NCI-H69 (cell line): ENCODE measurements around the gene TBC1D22A.
"Not testable (repeated sequence)": the region's sequence is repeated elsewhere in the genome, so short reads cannot be mapped to it uniquely, and the experiment has no call there.

ENCODE experiments used
- DNase-seq: peaks from one replicate; lab custom pipeline; 2025; lab: John Stamatoyannopoulos, UW

Gene TBC1D22A

GRCh38 chr22:47105085-47105484, 342.6 kb downstream of the TBC1D22A start:
- no peak for DNase-seq

- DNase-seq = no peak
Measured at GRCh38 chr22:47106806-47107205, 344.4 kb downstream of the TBC1D22A start.

GRCh38 chr22:47107431-47107830, 345.0 kb downstream of the TBC1D22A start:
- DNase-seq = no peak

GRCh38 chr22:47110817-47111443, 348.5 kb downstream of the TBC1D22A start:
- no peak for DNase-seq

DNA sequence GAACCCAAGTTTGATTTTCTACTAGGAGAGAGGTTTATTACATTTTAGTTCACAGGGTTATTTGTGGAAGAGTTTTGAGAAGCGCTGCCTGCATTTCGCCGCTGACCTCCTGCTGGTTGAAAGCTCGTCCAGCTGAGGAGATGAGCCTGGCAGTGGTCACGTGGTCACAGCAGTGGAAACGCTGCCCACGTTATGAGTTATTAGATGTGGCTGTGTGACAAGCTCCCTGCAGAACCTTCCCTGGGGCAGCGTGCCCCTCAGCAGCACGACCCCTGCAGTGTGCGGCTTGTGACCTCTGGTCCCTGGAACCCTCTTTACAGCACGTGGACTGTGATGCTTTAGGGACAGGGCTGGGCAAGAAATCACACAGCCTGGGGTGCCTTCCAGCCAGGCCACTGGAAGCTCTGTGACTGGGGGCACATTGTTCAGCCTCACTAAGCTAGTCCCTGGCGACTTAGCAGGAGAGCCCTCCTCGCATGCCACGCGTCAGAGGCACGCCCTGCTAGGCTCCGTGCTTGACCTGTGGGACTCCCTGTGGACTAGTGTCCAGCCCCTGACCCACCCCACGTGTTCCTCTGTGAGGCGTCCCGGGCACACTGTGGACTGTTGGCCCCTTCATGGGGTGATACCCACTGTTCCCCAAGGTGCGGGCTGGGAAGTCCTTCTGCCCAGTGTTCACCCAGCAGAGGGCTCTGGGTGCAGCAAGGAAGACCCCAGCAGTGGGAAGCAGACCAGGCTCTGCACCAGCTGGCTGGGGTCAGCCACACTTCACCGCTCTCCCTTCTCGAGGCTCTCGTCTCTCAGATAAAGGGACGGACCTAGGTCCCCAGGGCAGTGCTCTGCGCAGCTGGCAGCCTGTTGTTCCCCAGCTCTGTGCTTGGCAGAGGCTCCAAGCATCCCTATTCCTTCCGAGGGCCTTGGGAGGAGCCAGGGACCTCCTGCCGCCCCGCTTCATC, 349.5 kb downstream of the TBC1D22A start:
- DNase-seq = no peak

- no peak for DNase-seq
Measured at GRCh38 chr22:47112582-47112965, 350.1 kb downstream of the TBC1D22A start.

- no peak for DNase-seq
Measured at GRCh38 chr22:47112994-47113852, 350.8 kb downstream of the TBC1D22A start.

DNA sequence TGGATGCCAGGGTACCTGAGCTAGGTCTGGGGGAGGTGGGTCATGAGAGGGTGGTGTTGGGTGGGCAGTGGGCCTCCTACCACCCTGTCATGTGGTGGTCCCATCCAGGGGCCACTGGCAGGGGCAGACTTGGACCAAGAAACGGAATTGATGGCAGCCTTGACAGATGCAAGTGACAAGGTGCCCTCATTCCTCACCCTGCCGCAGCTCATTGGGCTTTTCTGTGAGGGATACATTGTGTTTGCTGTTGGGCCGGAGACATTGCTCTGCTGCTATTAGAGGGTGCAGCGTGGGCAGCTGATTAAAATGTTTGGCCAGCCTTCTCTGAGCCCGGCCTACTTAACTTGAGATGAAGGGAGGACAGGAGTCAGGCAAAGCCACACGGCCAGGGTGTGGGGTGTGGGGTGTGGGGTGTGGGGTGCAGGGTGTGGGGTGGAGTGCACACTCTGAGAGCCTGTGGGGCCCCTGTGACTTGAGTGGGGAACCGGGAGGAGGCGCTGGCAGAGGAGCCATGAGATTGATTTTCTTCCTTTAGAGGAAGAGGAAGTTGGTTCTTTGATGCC, 351.5 kb downstream of the TBC1D22A start:
- DNase-seq = no peak

DNA sequence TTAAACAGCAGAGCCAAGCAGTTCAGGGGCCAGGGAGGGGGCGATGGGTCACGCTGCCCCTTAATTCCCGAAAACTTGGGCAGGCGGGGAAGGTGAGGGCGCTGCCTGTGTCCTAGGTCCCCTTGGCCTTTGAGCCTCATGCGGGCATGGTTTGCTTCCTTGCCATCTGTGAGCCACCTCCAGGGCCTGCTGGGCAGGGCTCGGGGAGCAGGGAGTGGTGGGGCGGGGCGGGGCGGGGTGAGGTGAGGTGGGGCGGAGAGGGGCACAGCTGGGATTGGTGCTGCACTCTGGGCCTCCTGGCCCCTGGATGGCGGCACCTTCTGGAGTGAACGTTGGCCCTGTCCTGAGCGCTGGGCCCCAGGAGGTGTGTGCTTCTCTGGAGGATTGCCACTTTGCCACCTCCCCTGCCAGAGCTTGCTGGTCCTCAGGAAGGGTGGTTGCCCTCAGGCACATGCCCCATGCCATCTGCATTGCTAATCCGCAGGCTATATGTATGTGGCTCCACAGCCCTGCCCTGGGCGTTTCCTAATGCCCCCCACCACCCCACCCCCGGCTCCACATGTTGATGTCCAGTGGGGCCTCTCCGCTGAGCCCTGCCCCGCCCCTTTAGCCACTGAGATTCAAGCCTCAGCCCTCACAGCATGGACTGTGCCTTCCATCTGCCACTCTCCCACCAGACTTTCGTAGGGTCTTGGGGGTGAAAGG, 352.5 kb downstream of the TBC1D22A start:
- DNase-seq = no peak

DNA sequence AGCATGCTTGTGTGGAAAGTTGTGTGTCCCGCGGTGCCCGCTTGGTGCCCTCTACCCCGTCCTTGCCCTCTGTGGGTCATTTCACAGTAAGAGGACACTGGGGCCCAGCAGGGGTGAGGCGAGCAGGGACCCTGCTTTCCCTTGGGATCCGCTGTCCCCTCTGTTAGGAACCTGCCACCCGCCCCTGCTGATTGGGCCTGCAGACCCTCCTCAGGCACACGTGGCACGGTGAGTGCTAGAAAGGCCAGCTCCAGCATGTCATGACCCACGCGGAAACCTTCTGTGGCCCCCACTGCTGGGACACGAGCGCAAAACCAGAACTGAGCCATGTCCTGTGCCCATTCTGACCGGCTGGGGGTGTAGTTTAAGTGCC, 353.1 kb downstream of the TBC1D22A start:
- no peak for DNase-seq

DNA sequence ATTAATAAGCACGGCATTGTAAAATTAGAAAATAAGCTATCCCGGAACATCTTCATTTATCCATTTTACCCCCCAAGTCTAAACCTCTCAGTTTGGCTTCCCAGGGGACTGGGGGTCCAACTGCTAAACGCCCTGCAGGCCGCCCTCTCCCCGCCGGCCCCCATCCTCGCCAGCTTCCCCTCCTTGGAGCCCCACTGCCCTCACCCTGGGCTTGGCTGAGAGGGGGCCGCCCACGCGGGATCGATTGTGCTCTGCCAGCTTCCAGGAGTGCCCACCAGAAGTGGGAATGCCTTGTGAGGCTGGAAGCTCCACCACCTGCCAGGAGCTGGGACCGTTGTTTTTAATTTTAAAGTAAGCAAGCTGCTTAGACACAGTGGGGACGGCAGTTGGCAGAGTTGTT, 353.5 kb downstream of the TBC1D22A start:
- no peak for DNase-seq

DNA sequence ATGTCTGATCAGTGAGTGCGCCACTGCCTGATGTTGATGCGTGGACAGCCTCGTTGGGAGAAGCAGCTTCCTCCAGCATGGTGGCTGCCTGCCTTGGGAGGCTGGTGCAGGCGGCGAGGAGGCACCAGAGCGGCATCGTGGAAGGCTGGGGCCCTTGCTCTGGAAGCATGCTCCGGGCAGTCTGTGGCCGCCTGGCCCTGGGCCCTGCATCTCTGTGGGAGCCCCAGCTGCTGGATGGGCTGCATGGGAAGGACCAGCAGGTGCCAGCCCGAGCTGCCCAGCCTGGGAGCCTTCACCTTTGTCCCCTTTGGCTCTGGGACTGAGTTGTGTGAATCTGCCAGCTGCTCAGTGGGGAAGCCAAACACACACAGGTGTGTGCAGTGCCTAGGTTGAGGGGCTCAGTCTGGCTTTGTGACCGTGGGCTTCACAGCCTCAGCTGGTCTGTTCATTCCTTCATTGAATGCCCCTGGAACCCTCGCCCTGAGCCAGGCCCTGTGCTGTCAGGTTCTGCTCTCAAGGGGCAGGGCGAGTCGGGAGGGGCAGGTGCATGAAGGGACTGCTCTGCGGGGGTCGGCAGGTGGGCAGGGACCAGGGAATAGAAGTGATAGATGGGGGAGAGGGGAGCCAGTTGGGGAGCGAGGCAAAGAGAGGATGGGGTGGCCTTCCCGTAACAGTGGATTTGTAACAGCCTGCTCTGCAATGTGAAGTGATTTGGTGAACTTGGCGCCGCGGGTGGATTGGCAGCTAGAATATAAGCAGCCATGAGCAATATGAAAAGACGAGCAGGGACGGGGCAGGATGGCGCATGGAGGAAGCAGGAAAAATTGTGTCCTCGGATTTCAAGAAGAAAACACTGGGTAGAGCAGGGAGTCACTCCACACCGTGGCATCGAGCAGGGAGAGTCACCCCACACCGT, 354.2 kb downstream of the TBC1D22A start:
- DNase-seq = no peak

GRCh38 chr22:47117442-47117841, 355.0 kb downstream of the TBC1D22A start:
- DNase-seq = not testable (repeated sequence)

DNA sequence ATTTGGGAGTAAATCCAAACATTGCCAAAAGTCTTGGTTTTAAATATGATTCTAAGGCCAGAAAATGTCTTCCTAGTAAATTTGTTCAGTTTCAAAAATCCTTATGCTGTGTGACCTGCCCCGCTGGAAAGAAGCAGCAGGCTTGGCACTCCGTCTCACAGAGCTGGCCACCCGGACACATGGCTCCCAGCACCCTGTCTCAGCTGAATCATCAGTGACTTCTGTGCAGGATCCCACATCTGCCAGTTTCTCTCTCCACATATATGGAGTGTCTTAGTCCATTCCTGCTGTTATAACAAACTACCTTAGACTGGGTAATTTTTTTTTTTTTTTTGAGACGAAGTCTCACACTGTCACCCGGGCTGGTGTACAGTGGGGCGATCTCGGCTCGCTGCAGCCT, 356.7 kb downstream of the TBC1D22A start:
- no peak for DNase-seq

DNA sequence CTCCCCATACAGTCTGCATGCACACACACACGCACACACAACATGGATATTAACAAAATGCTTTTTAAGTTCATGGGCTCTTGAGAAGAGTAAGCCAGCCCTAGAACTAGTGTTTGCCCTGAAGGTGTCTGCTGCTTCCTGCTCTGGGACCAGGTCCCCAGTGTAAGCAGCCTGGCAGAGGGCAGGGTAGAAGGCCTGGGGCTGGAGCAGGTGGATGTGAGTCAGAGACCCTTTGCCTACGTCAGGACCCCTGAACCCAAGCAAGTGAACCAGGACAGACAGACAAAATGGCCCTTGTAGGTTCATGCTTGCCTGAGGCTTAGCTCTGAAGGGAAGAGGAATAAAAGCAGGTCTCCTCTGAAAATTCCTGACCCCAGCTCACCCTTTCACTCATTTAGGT, 357.9 kb downstream of the TBC1D22A start:
- DNase-seq = no peak

DNA sequence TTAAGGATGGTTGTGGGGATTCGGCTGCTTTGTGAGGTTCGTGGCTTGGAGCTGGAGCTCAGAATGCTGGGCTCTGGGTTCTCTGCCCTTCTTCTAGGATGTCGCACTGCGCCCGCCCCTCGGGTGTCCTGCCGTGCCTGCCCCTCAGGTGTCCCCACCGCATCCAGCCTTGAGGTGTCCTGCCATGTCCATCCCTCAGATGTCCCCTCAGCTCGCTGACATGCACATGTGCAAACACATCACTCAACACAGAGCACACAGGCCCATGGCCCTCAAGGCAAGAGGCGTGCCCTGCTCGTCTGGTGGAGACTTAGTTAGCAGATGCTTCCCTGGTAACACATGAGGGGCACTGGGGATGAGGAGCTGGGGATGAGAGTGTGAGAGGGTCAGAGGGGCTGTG, 359.3 kb downstream of the TBC1D22A start:
- no peak for DNase-seq

DNA sequence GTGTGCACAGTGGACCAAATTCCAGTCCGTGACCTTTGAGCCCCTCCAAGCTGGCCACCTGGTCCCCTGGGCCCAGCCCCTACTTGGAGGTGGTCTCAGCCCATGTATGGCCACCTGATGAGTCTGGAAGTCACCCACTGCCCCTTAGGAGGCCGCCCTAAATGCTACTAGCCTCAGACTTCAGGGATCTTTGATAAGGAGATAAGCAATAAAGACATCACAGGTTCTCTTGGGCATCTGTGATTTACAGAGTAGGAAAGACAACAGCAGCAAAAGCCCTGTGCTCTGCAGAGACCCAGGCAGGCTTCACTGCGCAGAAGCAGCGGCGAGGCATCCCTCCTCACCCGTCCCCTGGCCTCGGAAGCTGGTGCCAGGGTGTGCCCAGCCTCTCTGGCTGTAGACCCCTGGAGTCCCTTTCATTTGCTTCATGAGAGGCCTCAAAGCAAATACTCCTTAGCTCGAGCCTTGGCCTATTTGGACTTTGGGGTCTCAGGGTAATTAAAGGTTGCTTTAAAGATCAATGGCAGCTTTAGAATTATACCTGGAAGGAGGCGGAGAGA, 360.1 kb downstream of the TBC1D22A start:
- no peak for DNase-seq

GRCh38 chr22:47123006-47123826, 360.8 kb downstream of the TBC1D22A start:
- DNase-seq = no peak

DNA sequence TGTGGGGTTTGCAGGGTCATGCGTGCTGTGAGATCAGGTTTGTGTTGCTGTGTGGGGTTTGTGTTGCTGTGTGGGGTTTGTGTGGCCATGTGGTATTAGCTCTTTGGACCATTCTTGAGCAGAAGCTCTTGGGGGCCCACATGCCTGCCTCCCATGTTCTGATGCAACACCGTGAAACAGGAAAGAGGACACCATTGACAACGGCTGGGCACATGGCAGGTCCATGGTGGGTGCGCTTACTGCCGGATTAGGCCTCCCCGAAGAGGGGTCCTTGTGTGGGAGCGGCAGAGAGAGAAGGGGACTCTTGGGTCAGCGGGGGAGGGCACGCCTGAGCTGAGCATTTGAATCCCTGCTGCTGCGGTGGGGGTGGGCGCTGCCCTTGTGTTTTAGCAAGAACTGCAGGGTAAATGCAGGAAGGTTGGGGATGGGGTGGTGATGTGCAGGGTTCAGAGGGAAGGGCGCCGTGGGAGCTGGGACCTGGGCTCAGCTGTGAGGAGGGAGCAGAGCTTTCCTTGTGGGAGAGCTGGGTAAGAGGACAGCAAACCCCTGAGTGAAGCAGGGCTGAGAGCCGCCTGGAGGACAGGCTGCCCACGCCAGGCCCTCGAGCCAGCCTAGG, 361.5 kb downstream of the TBC1D22A start:
- no peak for DNase-seq
